Stimulated activated CD8-positive, alpha-beta memory T cell treated with anti-CD3 and anti-CD28 coated beads, Interleukin-12 subunit alpha, Interleukin-12 subunit beta, amount 100 ng/mL, for 1 hour (primary cell): ENCODE results near the gene ASTN2.

Experiments used
- DNase-seq: peaks from one replicate; pipeline ENCODE4 v3.0.0-alpha.2; 2020; ENCODE audit warnings: low read depth

ASTN2 gene

DNA sequence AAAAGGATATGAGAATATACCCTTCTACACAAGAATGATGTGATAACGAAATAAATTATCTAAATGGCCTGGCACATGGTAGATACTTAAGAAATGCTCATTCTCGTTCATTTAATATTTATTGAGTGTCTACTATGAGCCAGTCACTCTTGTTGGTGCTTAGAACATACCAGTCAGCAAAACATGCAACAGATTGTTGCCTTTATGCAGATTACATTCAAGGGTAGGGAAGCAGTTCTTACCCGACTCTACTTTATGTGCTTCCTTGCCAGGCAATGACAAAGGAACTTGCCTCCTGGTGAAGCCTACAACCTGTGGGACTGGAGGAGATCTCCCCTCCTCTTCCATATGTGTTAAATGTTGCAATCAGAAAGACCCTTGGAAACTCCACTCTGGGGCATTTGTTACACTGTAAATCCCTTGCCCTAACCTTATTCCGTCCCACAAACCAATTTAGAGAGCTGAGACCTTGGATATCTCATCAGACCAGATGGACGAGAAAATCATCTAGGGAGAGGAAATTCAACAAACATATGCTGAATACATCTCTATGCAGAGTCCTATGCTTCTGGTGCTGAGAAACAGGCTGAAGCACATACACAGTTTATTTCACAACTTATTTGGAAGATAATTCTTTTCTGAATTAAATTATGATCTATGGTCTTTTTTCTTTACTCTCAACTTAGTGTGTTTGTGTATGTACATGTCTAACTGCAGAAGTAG lies 855.9 kb downstream of the ASTN2 start:
- DNase-seq = no peak

DNA sequence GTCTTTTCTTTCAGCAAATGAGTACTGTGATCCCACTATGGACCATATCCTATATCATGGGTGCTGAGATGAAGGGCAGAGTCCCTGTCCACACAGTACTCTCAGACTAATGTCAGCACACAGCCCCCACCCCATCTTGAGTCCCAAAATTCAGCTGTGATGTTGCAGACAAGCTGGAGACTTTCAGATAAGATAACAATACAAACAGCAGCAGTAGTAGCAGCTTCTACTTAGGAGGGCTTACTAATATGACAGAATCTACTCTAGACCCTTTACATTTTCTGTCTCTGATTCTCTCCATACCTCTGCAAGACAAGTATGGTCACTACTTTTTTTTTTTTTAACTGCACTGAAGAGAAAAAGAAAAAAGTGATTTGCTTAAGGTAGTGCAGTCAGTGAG lies 856.8 kb downstream of the ASTN2 start:
- DNase-seq = no peak

- DNase-seq = no peak
These were observed 859.2 kb downstream of the ASTN2 start for GRCh38 chr9:116555556-116556155.

- no peak for DNase-seq
These were observed 859.7 kb downstream of the ASTN2 start for GRCh38 chr9:116555119-116555518.

- DNase-seq = no peak
These were observed 864.0 kb downstream of the ASTN2 start for GRCh38 chr9:116550696-116551436.

GRCh38 chr9:116549786-116550660 lies 864.8 kb downstream of the ASTN2 start:
- DNase-seq = no peak

DNA sequence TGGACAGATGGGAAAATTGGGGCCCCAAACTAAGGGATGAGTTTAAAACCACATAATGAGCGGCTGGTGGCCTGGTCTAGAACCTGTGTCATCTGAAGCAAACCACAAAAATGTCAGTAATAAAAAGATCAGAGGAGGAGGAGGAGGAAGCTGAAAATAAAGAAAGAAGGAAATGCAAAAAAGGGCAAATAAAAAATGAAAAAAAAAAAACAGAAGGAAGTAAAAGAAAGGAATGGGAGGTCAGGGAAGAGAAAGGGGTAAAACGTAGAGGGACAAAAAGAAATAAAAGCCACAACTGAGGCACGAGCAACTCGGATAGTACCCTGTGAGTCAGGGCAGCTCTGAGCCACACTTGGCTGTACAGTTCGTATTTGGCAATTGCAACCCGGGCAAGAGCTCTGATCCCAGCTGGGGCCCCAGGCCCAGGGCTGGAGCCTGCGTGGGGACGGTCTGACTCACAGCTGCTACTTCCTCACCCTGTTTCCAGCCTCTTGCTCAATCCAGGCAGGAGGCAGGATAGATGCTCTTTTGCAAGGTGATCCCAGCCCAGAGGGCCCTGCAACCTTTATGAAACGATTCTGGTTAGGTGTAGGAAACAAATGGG lies 865.7 kb downstream of the ASTN2 start:
- DNase-seq = no peak

- DNase-seq = no peak
These were observed 867.0 kb downstream of the ASTN2 start for GRCh38 chr9:116547729-116548426.

- DNase-seq = no peak
These were observed 867.9 kb downstream of the ASTN2 start for GRCh38 chr9:116546711-116547581.

DNA sequence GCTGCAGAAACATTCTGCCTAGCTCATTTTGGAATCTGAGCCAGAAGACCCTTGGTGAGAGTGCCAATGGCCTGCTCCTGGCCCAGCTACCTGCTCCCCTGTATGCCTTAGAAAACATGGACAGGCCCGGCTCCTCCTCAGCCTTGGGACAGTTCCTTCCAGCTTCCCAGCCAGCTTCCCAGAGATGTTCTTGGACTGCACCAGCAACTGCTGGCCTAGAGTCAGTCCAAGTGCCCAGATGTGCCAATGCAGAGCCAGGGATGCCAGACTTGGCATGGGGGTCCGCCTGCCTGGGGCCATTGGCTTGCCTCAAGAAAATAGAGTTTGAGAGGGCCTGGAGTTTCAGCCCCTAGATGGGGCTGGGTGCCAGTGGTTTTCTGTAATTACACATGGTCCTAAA lies 870.0 kb downstream of the ASTN2 start:
- DNase-seq = no peak

GRCh38 chr9:116543731-116544400 lies 871.0 kb downstream of the ASTN2 start:
- DNase-seq = no peak

DNA sequence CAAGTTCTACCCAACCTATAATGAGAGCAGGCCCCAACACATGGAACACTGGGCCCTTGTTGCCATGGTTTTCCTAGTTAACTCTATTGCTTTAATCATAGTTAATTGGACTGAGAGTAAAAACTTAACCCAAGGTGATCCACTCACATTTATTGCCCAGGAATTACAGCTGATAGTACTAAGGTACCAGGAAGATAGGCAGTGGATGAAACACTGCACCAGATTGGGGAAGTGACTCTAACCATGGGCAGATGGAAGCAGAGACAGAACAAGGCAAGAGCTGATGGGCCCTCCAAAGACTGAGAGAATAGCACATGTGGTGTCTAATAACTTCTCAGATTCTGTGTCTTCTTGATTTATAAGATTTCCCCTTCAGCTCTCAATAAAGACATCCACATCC lies 873.5 kb downstream of the ASTN2 start:
- DNase-seq = no peak

- DNase-seq = no peak
These were observed 875.3 kb downstream of the ASTN2 start for GRCh38 chr9:116539549-116539948.

- DNase-seq = no peak
These were observed 889.2 kb downstream of the ASTN2 start for GRCh38 chr9:116525611-116526010.

- no peak for DNase-seq
These were observed 889.9 kb downstream of the ASTN2 start for GRCh38 chr9:116524778-116525470.

- no peak for DNase-seq
These were observed 894.6 kb downstream of the ASTN2 start for GRCh38 chr9:116520218-116520617.

DNA sequence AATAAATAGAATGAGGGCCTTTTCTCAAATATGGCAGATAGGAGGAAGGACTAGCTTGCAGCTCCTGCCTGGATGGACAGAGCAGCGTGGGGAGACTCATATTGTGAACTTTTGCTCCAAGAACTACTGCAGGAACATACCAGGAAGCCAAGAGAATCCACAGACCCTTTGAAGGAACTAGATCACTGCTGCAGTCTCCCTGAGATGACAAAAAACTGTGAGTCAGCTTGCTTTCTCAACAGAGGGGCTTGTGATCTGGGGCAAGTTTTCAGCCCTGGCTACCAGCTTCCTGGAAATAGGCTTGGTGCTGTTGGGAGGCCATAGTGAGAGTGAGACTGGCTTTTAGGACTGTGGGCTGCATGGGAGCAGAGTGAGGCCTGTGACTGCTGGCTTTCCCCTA lies 898.4 kb downstream of the ASTN2 start:
- DNase-seq = no peak

GRCh38 chr9:116515541-116515940 lies 899.3 kb downstream of the ASTN2 start:
- DNase-seq = no peak

GRCh38 chr9:116506685-116507084 lies 908.2 kb downstream of the ASTN2 start:
- DNase-seq = no peak
